Fibroblast of lung (primary cell): ENCODE measurements around the gene SLC25A24. TPM values are rescaled to one million over a fixed set of nuclear protein-coding genes. Genes with fewer than 3 reads are reported as not detected.

Experiments
- DNase-seq, 2 donors: peaks; one replicate each; pipeline versions ENCODE4 v3.0.0 to v3.0.0-alpha.2; 2010; ENCODE audit warnings: low read depth in 2 of 2
- H2AFZ ChIP-seq: 2 replicates; pipeline ENCODE4 v1.5.1; 2012; ENCODE audit warnings: low read length, control low read depth, inconsistent platforms
- H3K27ac ChIP-seq: 2 replicates; pipeline ENCODE4 v1.5.1; 2011; ENCODE audit warnings: low read length, control low read depth; ENCODE audit not compliant: insufficient read depth
- H3K27me3 ChIP-seq: 2 replicates; pipeline ENCODE4 v1.5.1; 2011; ENCODE audit warnings: mild to moderate bottlenecking, low read length; ENCODE audit not compliant: control insufficient read depth, insufficient read depth
- H3K36me3 ChIP-seq: 2 replicates; pipeline ENCODE4 v1.5.1; 2011; ENCODE audit warnings: low read length; ENCODE audit not compliant: control insufficient read depth, insufficient read depth
- H3K4me1 ChIP-seq: 2 replicates; pipeline ENCODE4 v1.5.1; 2011; ENCODE audit warnings: low read length; ENCODE audit not compliant: control insufficient read depth, insufficient read depth; ENCODE audit errors: extremely low read depth
- H3K4me2 ChIP-seq: 2 replicates; pipeline ENCODE4 v1.5.1; 2011; ENCODE audit warnings: low read length, control low read depth; ENCODE audit not compliant: insufficient read depth; ENCODE audit errors: extremely low read depth
- H3K4me3 ChIP-seq, 4 experiments: fragments of 200-600 bp in 1 of 4; sonication (generic) in 1 of 4; replicated peaks in 1 of 4; 2 replicates each; pipeline ENCODE4 v1.5.1; 2011 to 2016; ENCODE audit warnings: low read length in 4 of 4, low read depth in 3 of 4, mild to moderate bottlenecking in 3 of 4, control low read depth in 2 of 4, inconsistent platforms in 1 of 4, mixed read lengths in 1 of 4; ENCODE audit not compliant: insufficient read depth in 1 of 4; ENCODE audit errors: control extremely low read depth in 1 of 4
- H3K79me2 ChIP-seq: 2 replicates; pipeline ENCODE4 v1.5.1; 2012; ENCODE audit warnings: mild to moderate bottlenecking, low read length, inconsistent platforms; ENCODE audit not compliant: control insufficient read depth, insufficient read depth
- H3K9ac ChIP-seq: 2 replicates; pipeline ENCODE4 v1.5.1; 2011; ENCODE audit warnings: mild to moderate bottlenecking, low read length, control low read depth; ENCODE audit not compliant: insufficient read depth
- H3K9me3 ChIP-seq: 2 replicates; pipeline ENCODE4 v1.5.1; 2012; ENCODE audit warnings: low read depth, low read length; ENCODE audit not compliant: control insufficient read depth, insufficient read depth
- H4K20me1 ChIP-seq: 2 replicates; pipeline ENCODE4 v1.5.1; 2011; ENCODE audit warnings: low read length; ENCODE audit not compliant: control insufficient read depth, insufficient read depth; ENCODE audit errors: extremely low read depth
- CTCF ChIP-seq, 2 donors: IDR thresholded peaks in 1 of 2; conservative IDR thresholded peaks in 1 of 2; 1 replicate in 1 of 2; 2 replicates in 1 of 2; pipeline ENCODE4 v1.5.1; 2011 to 2012; ENCODE audit warnings: low read length in 2 of 2, control low read depth in 1 of 2, inconsistent platforms in 1 of 2, low read depth in 1 of 2, mild to moderate bottlenecking in 1 of 2
- EZH2 ChIP-seq: IDR thresholded peaks from 2 replicates; pipeline ENCODE4 v1.5.1; 2012; ENCODE audit warnings: low read length, control low read depth, mild to moderate bottlenecking; ENCODE audit errors: missing control alignments
- polyA plus RNA-seq, 2 donors: library from polyadenylated mRNA; depleted of rRNA in 1 of 2; stranded (reverse) in 1 of 2; unstranded in 1 of 2; fragments of >200 nt; gene quantifications; 2 replicates each; pipeline ENCODE4 v1.2.1, GENCODE V29; 2011 to 2012; ENCODE audit warnings: missing spikeins in 1 of 2
- total RNA-seq: library from RNA; depleted of rRNA; stranded (reverse); fragments of >200 nt; gene quantifications from 2 replicates; pipeline ENCODE4 v1.2.1, GENCODE V29; 2014

SLC25A24 gene
- total and polyA plus RNA-seq, 2 donors (not counting 1 experiment from before 2014, with no cell fraction given) = 51.2 to 51.6 TPM

DNA sequence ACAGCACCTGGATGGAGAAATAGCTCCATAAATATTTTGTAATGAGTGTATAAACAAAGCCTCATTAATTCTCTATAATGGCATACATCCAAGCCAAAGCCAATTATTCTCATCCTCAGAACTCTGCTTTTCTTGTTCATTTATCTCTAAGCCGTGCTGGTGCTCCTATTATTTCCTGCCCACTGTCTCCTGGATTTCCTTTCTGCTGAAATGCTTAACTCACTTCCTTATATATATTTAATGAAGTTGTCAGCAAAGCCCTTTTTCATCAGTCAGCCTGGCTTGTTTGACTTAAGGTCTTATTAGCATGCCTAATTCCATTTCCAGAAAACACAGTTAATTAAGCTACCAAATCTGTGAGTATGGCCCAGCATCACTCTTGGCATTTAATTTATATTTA is 93.4 kb downstream of the SLC25A24 start:
- Histone ChIP-seq H3K4me3 (no peak overlapping the region), H3K4me1 (no peaks in the 10 kb centered on the region), H3K79me2 (no peaks in the 10 kb centered on the region), H3K9ac (no peak overlapping the region), H2AFZ (no peak overlapping the region), H3K4me2 (no peak overlapping the region), H3K9me3 (no peaks in the 10 kb centered on the region), H4K20me1 (no peaks in the 10 kb centered on the region), H3K27me3 (no peaks in the 10 kb centered on the region), H3K36me3 (no peaks in the 10 kb centered on the region), H3K27ac (no peak overlapping the region)
- no peak for TF ChIP-seq EZH2
- no peak for TF ChIP-seq CTCF (conservative IDR thresholded peaks at IDR 0.05 in 1 of 2, IDR thresholded peaks at IDR 0.05 in 1 of 2; ENCODE audit: low read depth in 1 of 2, low read length in 2 of 2)
- no peak for DNase-seq

GRCh38 chr1:108100148-108100547 is 100.0 kb downstream of the SLC25A24 start:
- no peak overlapping the region for H3K4me2 ChIP-seq
- no peak for DNase-seq
- H3K4me3 ChIP-seq = no peak overlapping the region
- H3K9me3 ChIP-seq = no peaks in the 10 kb centered on the region
- no peaks in the 10 kb centered on the region for H3K36me3 ChIP-seq
- no peaks in the 10 kb centered on the region for H4K20me1 ChIP-seq
- no peak overlapping the region for H3K9ac ChIP-seq
- peaks cover 3% of the 10 kb centered on the region for H3K27me3 ChIP-seq
- TF ChIP-seq EZH2 = no peak
- TF ChIP-seq CTCF (conservative IDR thresholded peaks at IDR 0.05 in 1 of 2, IDR thresholded peaks at IDR 0.05 in 1 of 2; ENCODE audit: low read depth in 1 of 2, low read length in 2 of 2) = no peak
- H2AFZ ChIP-seq = no peak overlapping the region
- H3K4me1 ChIP-seq = no peaks in the 10 kb centered on the region
- H3K79me2 ChIP-seq = no peaks in the 10 kb centered on the region
- H3K27ac ChIP-seq = no peak overlapping the region

DNA sequence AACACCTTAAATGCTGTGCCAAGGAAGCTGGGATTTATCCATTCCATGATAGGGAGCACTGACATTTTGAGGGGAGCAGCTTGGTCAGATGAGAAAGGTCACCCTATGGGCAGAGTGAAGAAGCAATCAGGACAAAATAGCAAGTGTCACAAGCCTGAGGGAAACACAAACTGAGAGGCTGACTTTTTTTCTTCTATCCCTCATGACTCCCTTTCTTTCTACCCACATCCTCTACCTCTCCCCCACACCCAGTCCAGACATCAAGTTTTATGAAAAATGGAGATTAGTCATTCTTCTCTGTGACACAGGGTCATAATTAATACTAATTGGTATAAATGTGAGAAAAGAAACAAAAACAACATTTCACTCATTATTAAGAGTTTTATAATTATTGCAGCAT is 103.1 kb downstream of the SLC25A24 start:
- no peak for DNase-seq
- H3K9ac ChIP-seq = no peak overlapping the region
- TF ChIP-seq CTCF (conservative IDR thresholded peaks at IDR 0.05 in 1 of 2, IDR thresholded peaks at IDR 0.05 in 1 of 2; ENCODE audit: low read depth in 1 of 2, low read length in 2 of 2) (no peak), EZH2 (no peak)
- no peaks in the 10 kb centered on the region for H3K36me3 ChIP-seq
- H4K20me1 ChIP-seq = no peaks in the 10 kb centered on the region
- no peaks in the 10 kb centered on the region for H3K79me2 ChIP-seq
- no peak overlapping the region for H3K4me3 ChIP-seq
- no peak overlapping the region for H2AFZ ChIP-seq
- no peak overlapping the region for H3K4me2 ChIP-seq
- no peaks in the 10 kb centered on the region for H3K4me1 ChIP-seq
- H3K27me3 ChIP-seq = peaks cover 3% of the 10 kb centered on the region
- H3K27ac ChIP-seq = no peak overlapping the region
- no peaks in the 10 kb centered on the region for H3K9me3 ChIP-seq
